ENCODE measurements around the gene HAAO. TPM values are rescaled to one million over a fixed set of nuclear protein-coding genes. Genes with fewer than 3 reads are reported as not detected.
A peak's percentile ranks its signal among the peaks of the same experiment; 100 is the strongest.

Gene HAAO
- total and polyA plus RNA-seq, 2 of the 13 experiments (the other 11 are each of a cell fraction or from before 2014, with no cell fraction given) = 36.1 to 42.7 TPM

DNA sequence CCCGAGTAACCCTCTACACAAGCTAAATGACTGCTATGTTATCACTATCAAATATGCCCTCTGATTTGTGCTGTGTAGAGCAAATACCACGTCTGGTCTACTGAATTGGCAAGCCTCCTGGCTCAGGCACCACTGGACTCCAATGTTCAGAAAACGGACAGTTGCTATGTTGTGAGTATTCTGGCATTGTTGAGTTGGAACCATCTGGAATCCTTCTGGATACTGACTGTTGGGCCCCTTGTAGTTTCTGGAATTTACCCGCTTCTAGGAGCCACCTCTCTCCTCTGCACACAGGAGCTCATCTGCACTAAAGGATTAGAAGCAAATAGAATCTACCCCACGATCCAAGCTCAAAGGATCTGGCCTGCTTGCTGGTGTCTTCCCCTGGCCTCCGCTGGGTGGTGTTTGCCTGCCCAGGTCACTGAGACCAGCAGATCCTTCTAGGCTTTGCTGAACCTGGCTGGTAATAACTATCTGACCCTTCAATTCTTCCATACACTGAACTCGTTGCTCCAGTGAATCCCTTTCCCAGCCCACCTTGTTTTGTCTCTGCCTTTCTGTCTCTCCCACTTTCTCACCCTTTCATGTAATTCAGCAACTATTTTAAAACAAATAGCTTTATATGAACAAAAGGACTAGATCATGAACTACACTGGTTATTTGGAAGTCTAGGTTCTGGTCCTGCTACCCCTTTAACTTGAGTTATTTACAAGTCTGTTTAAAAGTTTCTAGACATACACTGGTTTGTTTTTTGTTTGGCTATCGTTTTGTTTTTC, 2.1 kb upstream of the HAAO start (continued):
- TF ChIP-seq ZNF33A (CRISPR knock-in tag; IDR thresholded peaks at IDR 0.05; ENCODE audit: borderline replicate concordance) (0 out of 2 replicates have a peak, but pooled peaks have one; percentile 39), ZNF274 (CRISPR knock-in tag; IDR thresholded peaks at IDR 0.05) (no peak), ZNF550 (CRISPR knock-in tag; IDR thresholded peaks at IDR 0.05; ENCODE audit: borderline replicate concordance) (no peak; the same call in 1 of the 2 replicates), HDAC6 (IDR thresholded peaks at IDR 0.05; ENCODE audit: low read depth, low read length) (no peak), LCORL (IDR thresholded peaks at IDR 0.05) (no peak), LCORL (CRISPR knock-in tag; IDR thresholded peaks at IDR 0.05) (no peak), MIER3 (CRISPR knock-in tag; IDR thresholded peaks at IDR 0.05; ENCODE audit: borderline replicate concordance) (peak; percentile 55; the same call in 1 of the 2 replicates), TMF1 (CRISPR knock-in tag; IDR thresholded peaks at IDR 0.05; ENCODE audit: low read depth) (no peak), GATA4 (IDR thresholded peaks at IDR 0.05; ENCODE audit: borderline replicate concordance, low read depth) (no peak)
- TF ChIP-seq, protein P1, sequence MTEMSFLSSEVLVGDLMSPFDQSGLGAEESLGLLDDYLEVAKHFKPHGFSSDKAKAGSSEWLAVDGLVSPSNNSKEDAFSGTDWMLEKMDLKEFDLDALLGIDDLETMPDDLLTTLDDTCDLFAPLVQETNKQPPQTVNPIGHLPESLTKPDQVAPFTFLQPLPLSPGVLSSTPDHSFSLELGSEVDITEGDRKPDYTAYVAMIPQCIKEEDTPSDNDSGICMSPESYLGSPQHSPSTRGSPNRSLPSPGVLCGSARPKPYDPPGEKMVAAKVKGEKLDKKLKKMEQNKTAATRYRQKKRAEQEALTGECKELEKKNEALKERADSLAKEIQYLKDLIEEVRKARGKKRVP (CRISPR knock-in tag; IDR thresholded peaks at IDR 0.05) = no peak
- TF ChIP-seq, protein P2, sequence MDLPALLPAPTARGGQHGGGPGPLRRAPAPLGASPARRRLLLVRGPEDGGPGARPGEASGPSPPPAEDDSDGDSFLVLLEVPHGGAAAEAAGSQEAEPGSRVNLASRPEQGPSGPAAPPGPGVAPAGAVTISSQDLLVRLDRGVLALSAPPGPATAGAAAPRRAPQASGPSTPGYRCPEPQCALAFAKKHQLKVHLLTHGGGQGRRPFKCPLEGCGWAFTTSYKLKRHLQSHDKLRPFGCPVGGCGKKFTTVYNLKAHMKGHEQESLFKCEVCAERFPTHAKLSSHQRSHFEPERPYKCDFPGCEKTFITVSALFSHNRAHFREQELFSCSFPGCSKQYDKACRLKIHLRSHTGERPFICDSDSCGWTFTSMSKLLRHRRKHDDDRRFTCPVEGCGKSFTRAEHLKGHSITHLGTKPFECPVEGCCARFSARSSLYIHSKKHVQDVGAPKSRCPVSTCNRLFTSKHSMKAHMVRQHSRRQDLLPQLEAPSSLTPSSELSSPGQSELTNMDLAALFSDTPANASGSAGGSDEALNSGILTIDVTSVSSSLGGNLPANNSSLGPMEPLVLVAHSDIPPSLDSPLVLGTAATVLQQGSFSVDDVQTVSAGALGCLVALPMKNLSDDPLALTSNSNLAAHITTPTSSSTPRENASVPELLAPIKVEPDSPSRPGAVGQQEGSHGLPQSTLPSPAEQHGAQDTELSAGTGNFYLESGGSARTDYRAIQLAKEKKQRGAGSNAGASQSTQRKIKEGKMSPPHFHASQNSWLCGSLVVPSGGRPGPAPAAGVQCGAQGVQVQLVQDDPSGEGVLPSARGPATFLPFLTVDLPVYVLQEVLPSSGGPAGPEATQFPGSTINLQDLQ (CRISPR knock-in tag; IDR thresholded peaks at IDR 0.05) = no peak
- TF ChIP-seq, protein P3, sequence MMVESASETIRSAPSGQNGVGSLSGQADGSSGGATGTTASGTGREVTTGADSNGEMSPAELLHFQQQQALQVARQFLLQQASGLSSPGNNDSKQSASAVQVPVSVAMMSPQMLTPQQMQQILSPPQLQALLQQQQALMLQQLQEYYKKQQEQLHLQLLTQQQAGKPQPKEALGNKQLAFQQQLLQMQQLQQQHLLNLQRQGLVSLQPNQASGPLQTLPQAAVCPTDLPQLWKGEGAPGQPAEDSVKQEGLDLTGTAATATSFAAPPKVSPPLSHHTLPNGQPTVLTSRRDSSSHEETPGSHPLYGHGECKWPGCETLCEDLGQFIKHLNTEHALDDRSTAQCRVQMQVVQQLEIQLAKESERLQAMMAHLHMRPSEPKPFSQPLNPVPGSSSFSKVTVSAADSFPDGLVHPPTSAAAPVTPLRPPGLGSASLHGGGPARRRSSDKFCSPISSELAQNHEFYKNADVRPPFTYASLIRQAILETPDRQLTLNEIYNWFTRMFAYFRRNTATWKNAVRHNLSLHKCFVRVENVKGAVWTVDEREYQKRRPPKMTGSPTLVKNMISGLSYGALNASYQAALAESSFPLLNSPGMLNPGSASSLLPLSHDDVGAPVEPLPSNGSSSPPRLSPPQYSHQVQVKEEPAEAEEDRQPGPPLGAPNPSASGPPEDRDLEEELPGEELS (CRISPR knock-in tag; IDR thresholded peaks at IDR 0.05) = no peak; the same call in 1 of the 2 replicates
- TF ChIP-seq, protein P4, sequence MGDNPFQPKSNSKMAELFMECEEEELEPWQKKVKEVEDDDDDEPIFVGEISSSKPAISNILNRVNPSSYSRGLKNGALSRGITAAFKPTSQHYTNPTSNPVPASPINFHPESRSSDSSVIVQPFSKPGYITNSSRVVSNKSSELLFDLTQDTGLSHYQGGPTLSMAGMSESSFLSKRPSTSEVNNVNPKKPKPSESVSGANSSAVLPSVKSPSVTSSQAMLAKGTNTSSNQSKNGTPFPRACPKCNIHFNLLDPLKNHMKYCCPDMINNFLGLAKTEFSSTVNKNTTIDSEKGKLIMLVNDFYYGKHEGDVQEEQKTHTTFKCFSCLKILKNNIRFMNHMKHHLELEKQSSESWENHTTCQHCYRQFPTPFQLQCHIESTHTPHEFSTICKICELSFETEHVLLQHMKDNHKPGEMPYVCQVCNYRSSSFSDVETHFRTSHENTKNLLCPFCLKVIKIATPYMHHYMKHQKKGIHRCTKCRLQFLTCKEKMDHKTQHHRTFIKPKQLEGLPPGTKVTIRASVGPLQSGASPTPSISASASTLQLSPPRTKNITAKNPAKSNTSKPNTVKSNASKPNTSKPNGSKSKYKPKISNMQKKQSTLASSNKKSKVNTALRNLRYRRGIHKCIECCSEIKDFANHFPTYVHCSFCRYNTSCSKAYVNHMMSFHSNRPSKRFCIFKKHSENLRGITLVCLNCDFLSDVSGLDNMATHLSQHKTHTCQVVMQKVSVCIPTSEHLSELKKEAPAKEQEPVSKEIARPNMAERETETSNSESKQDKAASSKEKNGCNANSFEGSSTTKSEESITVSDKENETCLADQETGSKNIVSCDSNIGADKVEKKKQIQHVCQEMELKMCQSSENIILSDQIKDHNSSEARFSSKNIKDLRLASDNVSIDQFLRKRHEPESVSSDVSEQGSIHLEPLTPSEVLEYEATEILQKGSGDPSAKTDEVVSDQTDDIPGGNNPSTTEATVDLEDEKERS (CRISPR knock-in tag; IDR thresholded peaks at IDR 0.05) = 0 out of 2 replicates have a peak, but pooled peaks have one; percentile 25
- TF ChIP-seq, protein P5, sequence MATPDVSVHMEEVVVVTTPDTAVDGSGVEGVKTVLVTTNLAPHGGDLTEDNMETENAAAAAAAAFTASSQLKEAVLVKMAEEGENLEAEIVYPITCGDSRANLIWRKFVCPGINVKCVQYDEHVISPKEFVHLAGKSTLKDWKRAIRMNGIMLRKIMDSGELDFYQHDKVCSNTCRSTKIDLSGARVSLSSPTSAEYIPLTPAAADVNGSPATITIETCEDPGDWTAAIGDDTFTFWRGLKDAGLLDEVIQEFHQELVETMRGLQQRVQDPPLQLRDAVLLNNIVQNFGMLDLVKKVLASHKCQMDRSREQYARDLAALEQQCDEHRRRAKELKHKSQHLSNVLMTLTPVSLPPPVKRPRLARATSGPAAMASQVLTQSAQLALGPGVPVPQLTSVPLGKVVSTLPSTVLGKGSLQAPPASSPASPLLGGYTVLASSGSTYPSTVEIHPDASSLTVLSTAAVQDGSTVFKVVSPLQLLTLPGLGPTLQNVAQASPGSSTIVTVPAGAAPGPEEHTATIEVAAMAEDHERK (CRISPR knock-in tag; IDR thresholded peaks at IDR 0.05; ENCODE audit: low read depth) = no peak
- TF ChIP-seq, protein P6, sequence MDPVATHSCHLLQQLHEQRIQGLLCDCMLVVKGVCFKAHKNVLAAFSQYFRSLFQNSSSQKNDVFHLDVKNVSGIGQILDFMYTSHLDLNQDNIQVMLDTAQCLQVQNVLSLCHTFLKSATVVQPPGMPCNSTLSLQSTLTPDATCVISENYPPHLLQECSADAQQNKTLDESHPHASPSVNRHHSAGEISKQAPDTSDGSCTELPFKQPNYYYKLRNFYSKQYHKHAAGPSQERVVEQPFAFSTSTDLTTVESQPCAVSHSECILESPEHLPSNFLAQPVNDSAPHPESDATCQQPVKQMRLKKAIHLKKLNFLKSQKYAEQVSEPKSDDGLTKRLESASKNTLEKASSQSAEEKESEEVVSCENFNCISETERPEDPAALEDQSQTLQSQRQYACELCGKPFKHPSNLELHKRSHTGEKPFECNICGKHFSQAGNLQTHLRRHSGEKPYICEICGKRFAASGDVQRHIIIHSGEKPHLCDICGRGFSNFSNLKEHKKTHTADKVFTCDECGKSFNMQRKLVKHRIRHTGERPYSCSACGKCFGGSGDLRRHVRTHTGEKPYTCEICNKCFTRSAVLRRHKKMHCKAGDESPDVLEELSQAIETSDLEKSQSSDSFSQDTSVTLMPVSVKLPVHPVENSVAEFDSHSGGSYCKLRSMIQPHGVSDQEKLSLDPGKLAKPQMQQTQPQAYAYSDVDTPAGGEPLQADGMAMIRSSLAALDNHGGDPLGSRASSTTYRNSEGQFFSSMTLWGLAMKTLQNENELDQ (CRISPR knock-in tag; IDR thresholded peaks at IDR 0.05; ENCODE audit: borderline replicate concordance) = no peak
